Body of pancreas (tissue), 4 donors: ENCODE measurements around the gene KLF17. TPM values are rescaled to one million over a fixed set of nuclear protein-coding genes. Genes with fewer than 3 reads are reported as not detected.

Source experiments
- ATAC-seq: fragments of 150-250 bp; one replicate; pipeline ENCODE4 v1.9.1; 2016
- DNase-seq, 4 donors: peaks; one replicate each; pipeline ENCODE4 v3.0.0-alpha.2; 2019
- H3K27ac ChIP-seq, 4 donors: fragments of 200-600 bp; sonication (generic); 1 replicate in 3 of 4; 2 replicates in 1 of 4; pipeline versions ENCODE4 v1.5.1 to v1.6.1; 2016 to 2019; ENCODE audit warnings: mild to moderate bottlenecking in 1 of 4, mixed read lengths in 1 of 4, moderate library complexity in 1 of 4
- H3K27me3 ChIP-seq, 2 donors: fragments of 200-600 bp; sonication (generic); one replicate each; pipeline ENCODE4 v1.6.0; 2016; ENCODE audit warnings: mild to moderate bottlenecking in 1 of 2
- H3K36me3 ChIP-seq, 2 donors: fragments of 200-600 bp; sonication (generic); replicated peaks in 1 of 2; 2 replicates each; pipeline ENCODE4 v1.5.1; 2016; ENCODE audit warnings: low read depth in 2 of 2; ENCODE audit not compliant: insufficient read depth in 1 of 2
- H3K4me1 ChIP-seq: fragments of 200-600 bp; sonication (generic); one replicate; pipeline ENCODE4 v1.6.0; 2016
- H3K4me3 ChIP-seq, 2 donors: fragments of 200-600 bp; sonication (generic); 1 replicate in 1 of 2; 2 replicates in 1 of 2; pipeline ENCODE4 v1.5.1; 2016 to 2019
- H3K9me3 ChIP-seq, 3 donors: fragments of 200-600 bp; sonication (generic); 1 replicate in 2 of 3; 2 replicates in 1 of 3; pipeline ENCODE4 v1.5.1; 2016
- CTCF ChIP-seq, 7 experiments: fragments of 450-650 bp in 4 of 7; fragments of 200-600 bp in 3 of 7; sonication (generic) in 3 of 7; IDR thresholded peaks; one replicate each; pipeline ENCODE4 v1.5.1; 2016 to 2019; ENCODE audit warnings: antibody characterized with exemption in 7 of 7
- POLR2A ChIP-seq, 3 donors: fragments of 450-650 bp; IDR thresholded peaks; one replicate each; pipeline ENCODE4 v1.6.1; 2016; ENCODE audit warnings: antibody characterized with exemption in 3 of 3, mild to moderate bottlenecking in 2 of 3
- WGBS, 2 donors: methylation state at CpG; one replicate each; pipeline ENCODE4 v1.1.5; 2017; 5-methylcytosine and 5-hydroxymethylcytosine counted together
- intact Hi-C: fragments of 100-400 bp; cut with DNase I; formaldehyde crosslinking; loops from one replicate; pipeline ENCODE4 v1.15.1; 2023
- total RNA-seq, 2 donors: library from RNA; depleted of rRNA; stranded (reverse); fragments of >200 nt; gene quantifications; one replicate each; pipeline ENCODE4 v1.1.0, GENCODE V29; 2016

Gene KLF17
- total RNA-seq, 2 donors from 2014 or later: not detected

DNA sequence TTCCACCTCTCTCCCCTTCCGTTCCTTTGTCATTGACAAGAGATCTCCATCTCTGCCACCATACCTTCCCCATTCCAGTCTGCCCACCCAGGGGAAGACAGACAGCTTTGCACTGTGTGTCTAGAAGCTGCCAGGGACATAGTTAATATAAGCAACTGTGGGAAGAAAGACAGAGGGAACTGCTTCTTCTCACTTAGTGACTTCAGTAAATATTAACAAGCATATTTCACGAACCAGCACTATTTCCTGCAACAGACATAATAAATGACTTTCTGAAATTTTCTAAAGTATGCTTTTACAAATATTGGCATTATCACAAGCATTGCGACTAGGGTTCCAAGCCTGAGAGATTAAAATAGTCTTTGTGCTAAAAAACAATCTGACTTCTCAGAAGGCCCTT, 44.2 kb upstream of the KLF17 start:
- DNase-seq (no peak), ATAC-seq (peak; percentile 24)
- peak overlapping the region in 2 of 4 donors; percentile 44 to 62 for H3K27ac ChIP-seq
- peaks cover 8% of the 10 kb centered on the region for H3K4me1 ChIP-seq
- no peaks in the 10 kb centered on the region for H3K27me3 ChIP-seq
- H3K4me3 ChIP-seq: no peak overlapping the region
- intact Hi-C loops: no loop called here
- no peaks in the 10 kb centered on the region for H3K36me3 ChIP-seq
- no peak for TF ChIP-seq CTCF (IDR thresholded peaks at IDR 0.05)
- no peak for TF ChIP-seq POLR2A (IDR thresholded peaks at IDR 0.05)
- H3K9me3 ChIP-seq: no peaks in the 10 kb centered on the region
- WGBS, 2 donors: 16% methylated on average over 3 of the region's 3 CpGs

GRCh38 chr1:44076066-44076465, 42.6 kb upstream of the KLF17 start:
- peak overlapping the region in 1 of 4 donors; percentile 8 for H3K27ac ChIP-seq
- H3K4me3 ChIP-seq: no peak overlapping the region
- H3K9me3 ChIP-seq: no peaks in the 10 kb centered on the region
- DNase-seq (no peak), ATAC-seq (no peak)
- no peak for TF ChIP-seq POLR2A (IDR thresholded peaks at IDR 0.05)
- TF ChIP-seq CTCF (IDR thresholded peaks at IDR 0.05): no peak
- H3K27me3 ChIP-seq: no peaks in the 10 kb centered on the region
- H3K36me3 ChIP-seq: no peaks in the 10 kb centered on the region
- H3K4me1 ChIP-seq: peaks cover 8% of the 10 kb centered on the region
- WGBS, 2 donors: 76 to 88% methylated on average over 1 of the region's 1 CpG
- intact Hi-C loops: no loop called here

DNA sequence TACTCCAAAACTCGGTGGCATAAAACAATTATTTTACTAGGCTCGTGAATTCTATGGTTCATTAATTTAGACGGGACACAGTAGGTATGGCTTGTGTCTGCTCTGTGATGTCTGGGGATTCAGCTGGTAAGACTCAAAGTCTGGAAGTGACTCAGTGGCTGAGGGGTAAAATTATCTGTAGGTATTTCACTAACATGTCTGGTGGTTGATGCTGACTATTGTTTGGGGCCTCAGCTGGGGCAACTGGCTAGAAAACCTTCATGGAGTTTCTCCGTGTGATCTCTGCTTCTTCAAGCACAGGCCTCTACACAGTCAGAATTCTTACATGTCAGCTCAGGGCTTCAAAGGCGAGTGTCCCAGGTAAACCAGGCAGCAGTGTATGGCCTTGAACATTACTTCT, 41.2 kb upstream of the KLF17 start:
- H3K36me3 ChIP-seq: no peaks in the 10 kb centered on the region
- peaks cover 8% of the 10 kb centered on the region for H3K4me1 ChIP-seq
- 82 to 85% methylated on average over 5 of the region's 5 CpGs for WGBS, 2 donors
- ATAC-seq (no peak), DNase-seq (no peak)
- TF ChIP-seq CTCF (IDR thresholded peaks at IDR 0.05): no peak
- TF ChIP-seq POLR2A (IDR thresholded peaks at IDR 0.05): no peak
- H3K27ac ChIP-seq: no peak overlapping the region
- no peaks in the 10 kb centered on the region for H3K27me3 ChIP-seq
- no peaks in the 10 kb centered on the region for H3K9me3 ChIP-seq
- intact Hi-C loops: no loop called here
- H3K4me3 ChIP-seq: no peak overlapping the region

- 50% methylated on average over 2 of the region's 2 CpGs for WGBS, 2 donors
- TF ChIP-seq CTCF (IDR thresholded peaks at IDR 0.05) (no peak), POLR2A (IDR thresholded peaks at IDR 0.05) (no peak)
- Histone ChIP-seq H3K4me1 (peaks cover 8% of the 10 kb centered on the region), H3K36me3 (no peaks in the 10 kb centered on the region), H3K27me3 (no peaks in the 10 kb centered on the region), H3K9me3 (no peaks in the 10 kb centered on the region), H3K27ac (peak overlapping the region in 1 of 4 donors; percentile 8), H3K4me3 (no peak overlapping the region)
- no peak for ATAC-seq
- intact Hi-C loops: no loop called here
- no peak for DNase-seq
Observed at GRCh38 chr1:44078104-44078503, 40.5 kb upstream of the KLF17 start.

DNA sequence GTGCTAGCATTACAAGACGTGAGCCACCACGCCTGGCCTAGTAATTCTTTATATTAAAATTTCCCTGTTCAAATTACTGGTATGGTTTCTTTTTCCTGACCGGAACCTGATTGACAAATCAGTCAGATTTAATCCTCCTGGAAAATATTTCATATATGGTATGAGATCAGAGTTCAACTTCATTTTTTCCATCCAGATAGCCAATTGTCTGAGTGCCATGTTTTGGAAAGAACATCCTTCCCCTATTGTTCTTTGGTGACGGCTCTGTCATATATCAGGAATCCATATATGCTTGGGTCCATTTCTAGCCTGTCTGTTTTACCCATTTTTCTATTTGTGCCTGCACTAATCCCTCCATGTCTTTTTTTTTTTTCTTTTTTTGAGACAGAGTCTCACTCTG, 39.1 kb upstream of the KLF17 start:
- H3K27ac ChIP-seq: no peak overlapping the region
- DNase-seq (no peak), ATAC-seq (no peak)
- intact Hi-C loops: no loop called here
- no peaks in the 10 kb centered on the region for H3K9me3 ChIP-seq
- WGBS, 2 donors: 86 to 88% methylated on average over 4 of the region's 4 CpGs
- H3K4me1 ChIP-seq: peaks cover 8% of the 10 kb centered on the region
- TF ChIP-seq CTCF (IDR thresholded peaks at IDR 0.05) (no peak), POLR2A (IDR thresholded peaks at IDR 0.05) (no peak)
- H3K36me3 ChIP-seq: no peaks in the 10 kb centered on the region
- no peaks in the 10 kb centered on the region for H3K27me3 ChIP-seq
- H3K4me3 ChIP-seq: no peak overlapping the region
